ENCODE results near the gene FOXL2NB.
A peak's percentile ranks its signal among the peaks of the same experiment; 100 is the strongest.
"Not testable (repeated sequence)": the region's sequence is repeated elsewhere in the genome, so short reads cannot be mapped to it uniquely, and the experiment has no call there.

Gene FOXL2NB

DNA sequence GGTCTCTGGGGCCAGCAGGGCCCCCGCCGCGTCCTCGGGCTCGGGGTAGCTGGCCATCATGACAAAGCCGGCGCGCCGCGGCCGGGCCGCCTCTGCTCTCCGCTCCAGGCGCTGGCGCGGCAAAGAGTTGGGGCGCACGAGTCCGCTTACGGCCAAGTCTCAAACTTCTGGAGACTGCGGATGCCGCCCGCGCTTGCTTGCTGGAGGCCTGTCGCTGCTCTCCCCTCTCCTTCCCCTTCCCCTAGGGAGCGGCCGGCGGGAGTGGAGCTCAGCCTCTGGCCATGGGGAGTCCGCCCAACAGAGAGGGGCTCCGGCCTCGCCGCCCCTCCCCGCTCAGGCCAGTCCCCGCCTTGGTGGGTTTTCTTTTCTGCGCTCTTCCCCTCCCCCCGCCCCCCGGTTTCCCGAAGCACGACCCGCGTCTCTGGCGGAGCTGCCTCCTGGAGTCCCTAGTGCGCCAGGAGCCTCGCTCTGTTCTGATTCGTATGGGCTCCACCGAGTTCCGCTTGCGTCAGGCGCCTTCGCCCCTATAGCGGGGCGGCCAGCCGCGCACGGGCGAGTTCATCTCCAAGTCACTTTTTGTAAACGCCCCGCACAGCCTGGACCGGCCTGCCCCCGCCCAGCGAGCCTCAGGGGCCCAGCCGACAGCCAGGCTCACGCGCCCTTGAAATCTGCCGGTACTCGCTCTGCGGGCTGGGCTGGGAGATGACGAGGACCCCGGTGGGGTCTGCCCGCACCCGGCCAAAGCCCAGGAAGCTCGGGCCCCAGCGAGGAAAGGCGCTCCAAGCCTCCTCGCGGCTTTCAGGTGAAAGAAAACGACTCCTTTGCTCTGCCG is at the start of gene FOXL2NB, which contains the start of gene FOXL2:
FOXL2NB (plus strand) TSS at position 555 of the 832 bp plus-strand sequence; CDS start at position 703, 148 bp downstream.
FOXL2 (minus strand) TSS at position 475 of the 832 bp plus-strand sequence; CDS start at position 60, 415 bp downstream.
- peak; percentile 50 to 53 for DNase-seq

DNA sequence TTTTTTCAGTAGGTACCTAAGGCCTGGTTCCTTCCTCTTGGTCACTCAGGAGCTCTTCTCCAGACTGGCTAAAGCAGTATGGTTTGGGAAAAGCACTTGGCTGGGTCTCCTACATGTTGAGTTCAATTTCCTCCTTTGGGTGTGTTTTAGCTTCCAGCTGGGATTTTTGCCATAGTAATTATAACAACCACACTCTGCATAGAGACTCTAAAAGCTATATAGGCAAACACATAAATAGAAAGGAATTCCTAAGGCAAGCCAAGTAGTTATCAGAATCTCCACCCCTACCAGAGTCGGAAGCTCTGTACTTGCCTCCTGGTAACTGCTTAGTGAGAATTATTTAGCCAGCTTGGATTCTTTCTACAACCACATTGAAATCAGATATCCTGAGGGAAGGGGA is 48.7 kb upstream of the FOXL2NB start:
- DNase-seq, result no peak

DNA sequence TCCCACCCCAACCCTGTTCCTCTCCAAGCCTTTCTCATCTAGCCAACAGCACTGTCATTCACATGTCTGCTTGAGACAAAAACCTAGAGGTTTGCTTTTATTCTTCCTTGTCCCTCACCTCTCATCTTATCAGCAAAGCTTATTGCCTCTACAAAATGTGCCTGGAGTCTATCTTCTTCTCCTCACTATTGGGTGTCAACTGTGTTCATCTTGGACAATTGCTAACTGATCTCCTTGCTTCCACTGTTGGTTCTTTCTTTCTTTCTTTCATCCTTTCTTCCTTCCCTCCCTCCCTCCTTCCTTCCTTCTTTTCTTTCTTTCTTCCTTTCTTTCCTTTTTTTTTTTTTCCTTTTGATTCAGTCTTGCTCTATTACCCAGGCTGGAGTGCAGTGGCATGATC is 48.3 kb upstream of the FOXL2NB start:
- no peak for DNase-seq

DNA sequence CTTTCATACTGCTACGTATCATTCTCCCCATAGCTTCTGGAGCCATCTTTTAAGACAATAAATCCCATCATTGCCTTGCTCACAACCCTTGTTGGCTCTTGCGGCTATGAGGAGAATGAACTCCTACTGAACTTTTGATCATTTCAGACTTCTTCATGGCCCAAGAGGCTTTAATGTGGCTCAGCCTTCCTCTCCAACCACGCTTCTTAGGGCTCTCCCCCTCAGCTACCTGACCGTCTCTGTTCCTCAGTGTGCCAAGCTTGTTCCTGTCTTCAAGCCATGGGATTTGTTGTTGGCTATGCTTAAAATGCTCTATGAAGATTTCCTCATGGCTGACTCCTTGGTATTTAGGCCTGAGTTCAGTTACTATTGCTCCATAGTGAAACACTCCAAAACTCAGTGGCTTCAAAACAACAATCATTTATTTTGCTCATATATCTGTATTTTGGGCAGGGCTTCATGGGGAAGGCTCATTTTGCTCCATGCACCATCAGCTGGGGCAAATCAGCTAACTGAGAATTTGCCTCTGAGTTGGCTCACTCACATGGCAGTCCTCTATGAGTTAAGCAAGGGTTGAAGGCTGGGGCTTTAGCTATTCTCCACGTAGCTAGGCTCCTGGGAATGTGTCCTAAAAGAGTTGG is 47.5 kb upstream of the FOXL2NB start:
- no peak for DNase-seq

DNA sequence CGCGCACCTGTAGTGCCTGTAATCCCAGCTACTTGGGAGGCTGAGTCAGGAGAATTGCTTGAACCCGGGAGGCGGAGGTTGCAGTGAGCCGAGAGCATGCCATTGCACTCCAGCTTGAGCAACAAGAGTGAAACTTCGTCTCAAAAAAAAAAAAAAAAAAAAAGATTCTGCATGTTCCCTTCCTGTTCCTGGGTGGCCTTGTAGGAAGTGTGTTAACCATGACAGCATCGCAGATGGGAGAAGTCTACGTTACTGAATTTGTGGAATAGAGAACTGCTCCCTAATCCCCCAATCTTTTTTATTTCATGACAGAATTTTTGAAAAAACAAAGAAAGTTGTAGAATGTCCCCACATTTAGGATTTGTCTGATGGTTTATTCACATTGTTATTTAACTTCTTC is 45.5 kb upstream of the FOXL2NB start:
- no peak for DNase-seq

DNA sequence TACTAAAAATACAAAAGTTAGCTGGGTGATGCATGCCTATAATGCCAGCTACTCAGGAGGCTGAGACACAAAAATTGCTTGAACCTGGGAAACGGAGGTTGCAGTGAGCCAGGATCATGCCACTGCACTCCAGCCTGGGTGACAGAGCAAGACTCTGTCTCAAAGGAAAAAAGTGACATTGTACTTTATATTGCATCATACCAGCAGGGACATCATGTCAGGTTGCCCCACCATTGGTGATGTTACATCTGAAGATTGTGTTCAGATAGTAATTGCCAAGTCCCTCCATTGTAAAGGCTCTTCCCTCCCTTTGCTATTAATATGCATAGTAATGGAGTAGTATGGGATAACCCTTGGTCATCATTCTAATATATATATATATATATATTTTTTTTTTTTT is 44.8 kb upstream of the FOXL2NB start:
- DNase-seq, result no peak

DNA sequence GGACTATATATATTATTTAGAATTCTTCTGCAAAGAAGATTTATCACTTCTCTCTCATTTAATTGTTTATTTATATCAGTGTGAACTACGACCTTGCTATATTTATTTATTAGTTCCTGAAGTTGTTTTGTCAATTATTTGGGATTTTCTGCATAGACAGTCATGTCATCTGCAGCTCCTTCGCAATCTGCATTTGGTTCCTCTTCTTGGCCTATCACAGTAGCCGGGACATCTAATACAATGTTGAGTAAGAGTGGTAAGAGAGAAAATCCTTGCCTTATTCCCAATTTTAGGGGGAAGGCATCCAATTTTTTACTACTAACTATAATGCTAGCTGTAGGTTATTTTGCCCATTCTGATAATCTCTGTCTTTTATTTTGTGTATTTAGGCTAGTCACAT is 39.5 kb upstream of the FOXL2NB start:
- DNase-seq, result no peak

DNA sequence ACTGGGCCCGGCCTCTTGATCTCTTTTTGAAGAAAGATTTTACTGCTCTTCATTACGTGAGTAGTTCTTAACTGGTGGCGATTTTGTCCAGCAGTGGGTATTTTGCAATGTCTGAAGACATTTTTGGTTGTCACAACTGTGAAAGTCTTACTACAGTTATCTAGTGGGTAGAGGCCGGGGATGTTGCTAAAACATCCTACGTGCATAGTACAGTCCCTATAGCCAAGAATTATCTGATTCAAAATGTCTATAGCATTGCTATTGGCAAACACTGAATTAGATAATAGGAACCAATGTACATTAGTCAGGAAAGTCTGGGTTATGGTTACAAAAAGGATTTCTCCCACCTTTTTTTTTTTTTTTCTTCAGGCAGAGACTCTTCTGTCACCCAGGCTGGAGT is 38.2 kb upstream of the FOXL2NB start:
- no peak for DNase-seq

DNA sequence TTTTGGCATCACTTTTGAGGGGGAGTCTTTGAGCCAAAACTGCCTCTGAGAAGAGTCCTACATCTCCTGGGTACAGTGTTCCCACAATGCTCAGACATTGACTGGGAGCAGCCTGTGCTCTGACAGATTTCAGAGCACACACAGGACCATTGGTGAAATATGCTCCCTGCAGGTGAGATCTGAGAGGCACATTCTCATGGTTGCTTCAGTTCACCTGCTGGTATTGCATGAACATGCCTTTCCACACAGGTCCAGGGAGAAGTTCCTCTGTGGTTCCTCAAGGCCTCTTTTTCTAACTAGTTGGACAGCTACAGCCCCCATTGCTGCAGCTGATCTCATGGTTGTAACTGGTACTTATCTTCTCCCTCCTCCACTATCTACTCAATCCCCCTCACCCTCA is 37.1 kb upstream of the FOXL2NB start:
- no peak for DNase-seq

DNA sequence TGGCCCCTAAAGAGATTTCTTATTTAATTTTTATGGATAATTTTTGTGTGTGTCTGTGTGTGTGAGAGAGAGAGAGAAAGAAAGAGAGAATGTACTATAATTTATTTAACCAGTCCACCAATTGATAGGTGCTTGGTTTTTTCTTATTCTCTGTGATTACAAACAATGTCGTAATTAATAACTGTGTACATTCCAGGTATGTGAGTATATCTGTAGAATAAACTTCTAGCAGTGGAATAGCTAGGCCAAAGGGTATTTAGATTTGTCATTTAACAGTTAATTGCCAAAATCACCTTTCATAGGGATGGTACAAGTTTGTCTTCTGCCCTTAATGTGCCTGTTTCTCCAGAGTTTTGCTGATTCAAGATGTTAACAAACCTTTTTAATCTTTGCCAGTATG is 35.4 kb upstream of the FOXL2NB start:
- no peak for DNase-seq

DNA sequence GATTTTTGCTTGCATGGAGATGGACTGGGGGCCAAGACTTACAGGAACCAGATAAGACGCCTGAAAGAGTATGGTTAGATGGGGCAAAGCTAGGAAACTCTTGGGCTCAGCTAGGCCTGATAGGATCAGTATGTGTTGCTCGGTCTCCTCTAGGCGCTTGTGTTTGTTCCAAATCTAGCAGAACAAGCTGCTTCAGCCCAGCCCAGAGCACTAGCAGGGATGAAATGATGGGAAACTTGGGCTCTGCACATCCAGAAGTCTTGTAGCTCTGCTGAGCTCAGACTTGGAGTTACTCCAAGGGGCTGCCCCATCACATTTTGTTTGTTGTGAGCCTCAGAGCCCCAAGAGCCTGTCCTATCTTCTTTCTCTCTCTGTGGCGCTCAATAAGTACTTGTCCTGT is 34.8 kb upstream of the FOXL2NB start:
- DNase-seq, result no peak

DNA sequence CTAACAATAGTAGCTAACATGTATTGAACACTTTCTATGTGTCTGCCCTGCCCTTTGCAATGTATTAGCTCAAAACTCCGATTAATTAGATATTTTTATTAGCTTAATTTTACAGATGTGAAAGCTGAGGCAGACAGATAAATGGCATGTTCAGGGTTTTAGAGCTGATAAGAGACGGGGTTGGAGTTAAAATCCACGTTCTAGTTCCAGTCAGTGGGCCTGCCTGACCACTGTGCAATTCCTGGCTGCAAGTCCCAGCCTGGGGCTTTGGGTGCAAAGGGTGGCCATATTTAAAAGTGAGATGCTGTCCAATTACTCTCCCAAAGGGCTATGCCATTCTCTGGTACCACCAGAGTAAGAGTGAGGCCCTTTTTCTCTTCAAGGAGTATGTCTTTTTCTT is 33.3 kb upstream of the FOXL2NB start:
- DNase-seq, result no peak

DNA sequence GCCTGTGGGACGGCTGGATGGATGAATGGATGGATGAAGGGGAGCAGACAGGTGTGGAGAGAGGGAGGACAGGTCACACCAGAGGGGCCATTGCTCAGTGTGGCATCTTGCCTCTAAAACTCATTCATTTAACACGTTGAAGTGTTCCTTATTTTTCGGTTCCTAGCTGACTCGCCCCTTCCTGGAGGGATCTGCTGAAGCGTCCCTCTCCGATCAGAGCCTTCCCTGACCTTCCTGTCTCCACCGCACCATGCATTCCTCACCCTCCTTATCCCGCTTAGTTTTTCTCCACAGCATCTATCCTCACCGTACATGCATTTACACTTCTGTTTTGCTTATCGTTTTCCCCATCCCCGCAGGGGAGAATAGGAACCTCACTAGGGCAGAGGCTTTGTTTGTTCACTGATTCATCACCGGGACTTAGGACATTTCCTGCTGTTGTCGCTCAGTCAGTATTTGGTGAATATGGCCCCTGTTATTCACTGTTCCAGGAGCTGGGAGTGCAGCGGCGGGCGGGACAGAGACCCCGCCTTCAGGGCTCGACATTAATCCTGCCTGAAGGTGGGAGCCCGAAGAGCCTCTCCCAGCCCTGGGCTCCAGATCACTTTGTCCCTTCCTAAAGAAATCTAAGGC is 32.0 kb upstream of the FOXL2NB start:
- DNase-seq, result no peak

DNA sequence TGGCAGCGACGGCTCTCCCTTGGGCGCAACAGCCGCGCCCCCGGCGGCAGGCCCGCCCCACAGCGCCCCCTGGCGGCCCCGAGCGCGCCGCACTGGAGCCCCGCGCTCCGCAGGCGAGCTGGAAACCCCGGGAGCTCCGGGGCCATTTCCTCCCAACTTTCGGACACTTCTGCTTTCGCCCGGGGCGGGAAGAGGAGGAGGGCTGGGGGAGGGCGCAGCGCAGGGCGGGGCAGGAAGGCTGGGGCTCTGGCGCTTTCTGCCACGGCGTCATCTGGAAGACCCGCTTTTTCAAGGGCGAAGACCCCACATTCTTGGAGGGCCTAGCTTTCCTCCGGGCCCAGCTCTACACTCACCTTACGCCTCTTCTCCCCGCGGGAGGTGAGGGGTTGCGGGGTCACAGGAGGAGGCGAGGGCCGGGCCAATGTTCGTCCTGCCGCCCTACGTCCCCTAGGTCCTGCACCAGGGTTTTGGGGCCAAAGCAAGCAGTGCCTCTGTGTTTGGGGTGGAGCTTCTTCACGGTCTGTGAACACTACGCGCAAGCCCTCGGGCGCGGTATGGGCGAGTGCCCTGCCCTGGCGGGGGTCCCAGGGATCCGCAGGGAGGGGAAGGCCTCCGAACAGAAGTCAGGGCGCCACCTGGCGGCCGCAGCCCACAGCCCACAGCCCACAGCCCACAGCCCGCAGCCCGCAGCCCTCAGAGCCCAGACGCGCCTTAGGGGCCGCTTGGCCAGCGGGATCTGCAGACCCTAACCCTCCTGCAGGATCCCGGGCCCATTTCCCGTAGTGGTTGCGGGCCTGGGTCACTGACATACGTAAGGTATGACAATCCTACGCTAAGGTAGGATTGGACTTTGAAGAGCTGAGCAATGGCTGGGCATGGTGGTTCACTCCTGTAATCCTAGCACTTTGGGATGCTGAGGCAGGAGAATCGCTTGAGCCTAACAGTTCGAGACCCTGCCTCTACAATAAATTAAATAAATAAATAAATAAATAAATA is 31.2 kb upstream of the FOXL2NB start:
- peak; percentile 88 to 92 for DNase-seq

DNA sequence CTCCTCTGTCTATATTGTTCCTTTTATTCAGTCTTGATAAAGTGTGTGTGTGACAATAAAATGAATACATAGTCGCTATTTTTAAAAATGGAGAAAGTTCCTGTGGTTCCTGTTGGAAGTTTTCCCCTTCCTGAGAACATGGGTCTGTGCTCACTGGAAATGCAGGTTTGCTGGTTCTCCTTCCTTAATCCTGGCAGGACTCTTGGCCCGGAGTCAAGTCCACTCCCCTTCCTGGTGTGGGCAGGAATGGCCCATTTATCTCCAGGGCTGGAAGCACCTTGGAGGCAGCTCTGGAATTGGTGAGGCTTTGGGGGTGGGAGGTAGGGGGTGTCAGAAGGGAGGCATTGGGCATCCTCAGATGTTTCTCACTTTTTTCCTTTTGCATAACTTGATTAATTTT is 30.2 kb upstream of the FOXL2NB start:
- no peak for DNase-seq

DNA sequence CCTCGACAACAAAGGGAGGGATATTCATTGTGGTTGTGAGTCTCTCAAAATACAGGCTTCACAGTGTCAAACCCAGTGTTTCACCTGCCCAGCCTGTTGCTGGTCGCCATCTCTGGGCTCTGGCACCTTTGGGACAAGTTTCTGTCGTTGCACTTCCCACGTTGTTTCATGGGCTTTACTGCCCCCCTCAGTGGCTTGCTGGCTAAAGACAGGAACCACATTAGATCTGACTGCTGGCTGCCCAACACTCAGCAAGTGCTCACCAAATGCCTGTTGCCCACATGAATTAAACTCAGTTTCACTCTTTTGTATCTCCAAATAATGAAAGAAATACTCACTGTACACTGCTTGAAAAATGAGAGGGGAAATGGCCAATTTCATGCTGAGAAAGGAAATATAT is 27.7 kb upstream of the FOXL2NB start:
- DNase-seq, result no peak

DNA sequence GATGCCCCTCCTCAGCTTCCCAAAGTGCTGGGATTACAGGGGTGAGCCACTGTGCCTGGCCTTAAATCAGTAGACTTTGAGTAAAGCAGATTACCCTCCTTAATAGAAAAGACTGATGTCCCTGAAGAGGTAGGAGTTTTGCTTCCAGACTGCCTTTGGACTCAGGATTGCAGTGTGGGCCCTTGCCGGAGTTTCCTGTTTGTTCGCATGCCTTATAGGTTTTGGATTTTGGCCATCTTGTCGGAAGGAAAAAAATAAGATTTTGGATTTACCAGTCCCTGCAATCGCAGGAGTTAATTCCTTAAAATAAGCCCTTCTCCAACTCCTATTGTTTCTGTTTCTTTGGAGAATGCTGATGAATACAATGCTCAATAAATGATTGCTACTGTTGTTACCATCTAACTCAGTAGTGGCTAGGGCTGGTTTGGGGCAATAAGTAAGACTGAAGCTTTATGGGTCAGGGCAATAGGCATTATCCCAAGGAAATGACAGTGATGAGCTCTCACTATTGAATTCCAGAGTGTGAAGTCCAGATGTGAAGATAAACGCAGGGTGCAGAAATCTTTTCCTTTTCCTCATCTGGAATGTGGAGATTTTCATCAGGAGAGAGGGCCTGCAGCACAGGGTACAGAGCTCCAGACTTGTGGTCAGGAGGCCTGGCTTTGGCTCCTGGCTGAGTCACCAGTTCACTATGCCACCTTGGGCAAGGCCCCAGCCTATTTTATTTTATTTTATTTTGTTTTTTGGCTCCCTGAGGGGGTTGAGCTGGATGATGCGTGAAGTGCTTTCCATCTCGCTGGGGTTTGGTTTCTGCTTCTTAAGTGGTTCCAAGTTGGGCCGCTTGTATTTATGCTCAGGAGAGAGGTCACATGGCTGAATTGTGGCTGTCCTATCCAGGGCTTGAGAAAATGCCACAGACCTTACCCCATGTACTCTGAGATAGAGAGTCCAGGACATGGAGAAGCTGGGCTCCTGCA is 25.4 kb upstream of the FOXL2NB start:
- DNase-seq, result no peak

DNA sequence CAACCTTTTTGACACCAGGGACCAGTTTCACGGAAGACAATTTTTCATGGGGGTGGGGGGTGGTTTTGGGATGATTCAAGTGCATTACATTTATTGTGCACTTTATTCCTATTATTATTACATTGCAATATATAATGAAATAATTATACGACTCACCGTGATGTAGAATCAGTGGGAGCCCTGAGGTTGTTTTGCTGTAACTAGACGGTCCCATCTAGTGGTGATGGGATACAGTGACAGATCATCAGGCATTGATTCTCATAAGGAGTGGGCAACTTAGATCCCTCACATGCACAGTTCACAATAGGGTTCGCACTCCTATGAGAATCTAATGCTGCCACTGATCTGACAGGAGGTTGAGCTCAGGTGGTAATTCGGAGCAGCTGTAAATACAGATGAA is 24.6 kb upstream of the FOXL2NB start:
- not testable (repeated sequence) for DNase-seq

DNA sequence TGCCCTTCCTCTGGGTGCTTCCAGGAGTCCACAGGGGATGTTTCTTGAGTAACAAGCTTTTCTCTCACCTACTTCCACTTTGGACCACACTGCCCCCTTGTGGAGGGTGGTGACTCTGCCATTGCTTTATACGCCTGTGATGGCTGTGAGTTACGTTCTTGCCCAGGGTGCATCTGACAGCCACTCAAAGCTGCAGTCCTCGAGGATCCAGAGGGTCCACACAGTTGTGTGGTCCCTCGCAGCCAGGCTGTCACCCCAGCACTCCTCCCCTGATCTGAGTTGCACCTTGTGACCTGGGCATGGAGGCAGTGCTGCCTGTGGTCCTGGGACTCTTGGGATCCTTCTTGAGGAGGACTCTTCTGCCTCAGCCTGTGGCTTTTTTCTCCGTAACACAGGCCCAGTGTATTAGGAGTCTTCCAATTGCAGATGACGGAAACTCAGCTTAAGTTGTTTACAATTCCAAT is 23.5 kb upstream of the FOXL2NB start:
- DNase-seq, result peak; percentile 89 to 92

DNA sequence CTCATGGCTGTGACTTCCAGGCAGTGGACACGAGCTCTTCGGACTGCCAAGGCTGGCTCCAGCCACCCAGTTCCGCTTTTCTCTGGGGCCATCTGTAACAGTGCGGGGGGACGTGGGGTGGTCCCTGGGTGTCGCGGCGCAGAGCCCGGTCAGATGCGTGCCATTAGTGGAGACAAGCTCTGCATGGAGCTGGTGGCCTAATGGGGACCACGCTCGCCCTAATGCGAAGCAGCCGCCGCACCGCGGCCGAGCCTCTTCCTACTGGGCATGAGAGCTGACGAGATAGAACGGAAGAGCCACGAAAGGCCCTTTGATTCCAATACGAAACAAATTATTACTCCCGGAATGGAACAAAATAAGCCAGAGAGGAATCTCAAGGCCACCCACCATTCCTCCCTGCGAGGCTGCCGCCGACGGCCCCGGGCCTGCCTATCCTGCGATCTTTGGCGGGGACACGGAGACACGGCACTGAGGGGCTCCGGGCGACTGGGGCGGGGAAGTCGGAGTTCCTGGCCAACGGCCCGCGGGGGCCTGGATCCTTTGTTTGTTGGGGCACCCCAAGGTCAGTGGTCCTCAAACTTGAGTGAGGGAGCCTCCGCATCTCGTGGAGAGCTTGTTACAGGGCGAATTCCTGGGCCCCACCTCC is 18.2 kb upstream of the FOXL2NB start:
- DNase-seq, result no peak
